HEK293 (cell line): ENCODE measurements around the gene CHRNA4.
A peak's percentile ranks its signal among the peaks of the same experiment; 100 is the strongest.

Experiments
- CTCF ChIA-PET: fragments of 350-600 bp; formaldehyde crosslinking; extraction: SDS; loops from one replicate; lab custom pipeline; 2021; ENCODE audit warnings: antibody characterized with exemption; lab: Yijun Ruan, JAX
- POLR2A ChIA-PET: fragments of 300-600 bp; formaldehyde crosslinking; extraction: SDS; loops from one replicate; lab custom pipeline; 2020; ENCODE audit warnings: antibody characterized with exemption, inconsistent platforms; lab: Yijun Ruan, JAX
- H3K27ac ChIP-seq: fragments of 200-500 bp; sonication (Bioruptor generic); 2 replicates; pipeline ENCODE4 v1.5.1; 2014; ENCODE audit warnings: low read depth, low read length, control low read depth, inconsistent platforms; ENCODE audit errors: extremely low read depth
- H3K36me3 ChIP-seq, 2 experiments: fragments of 200-500 bp in 1 of 2; sonication (Bioruptor generic) in 1 of 2; 1 replicate in 1 of 2; 2 replicates in 1 of 2; pipeline ENCODE4 v1.5.1; 2014 to 2017; ENCODE audit warnings: inconsistent platforms in 2 of 2, low read length in 2 of 2; ENCODE audit not compliant: control insufficient read depth in 2 of 2, insufficient read depth in 1 of 2
- H3K4me1 ChIP-seq: fragments of 200-500 bp; sonication (Bioruptor generic); 2 replicates; pipeline ENCODE4 v1.5.1; 2014; ENCODE audit warnings: mild to moderate bottlenecking, low read length, inconsistent platforms; ENCODE audit not compliant: control insufficient read depth, insufficient read depth
- H3K4me3 ChIP-seq: 2 replicates; pipeline ENCODE4 v1.5.1; 2011; ENCODE audit warnings: low read depth, mild to moderate bottlenecking, control low read depth, low read length, moderate library complexity
- H3K9me3 ChIP-seq: fragments of 200-500 bp; sonication (Bioruptor generic); 2 replicates; pipeline ENCODE4 v1.5.1; 2014; ENCODE audit warnings: low read depth, low read length, inconsistent platforms; ENCODE audit not compliant: control insufficient read depth, insufficient read depth
- EGR2 ChIP-seq: fragments of 450-650 bp; formaldehyde crosslinking; IDR thresholded peaks from 2 replicates; pipeline ENCODE4 v1.5.1; 2016; ENCODE audit warnings: low read depth, missing biosample characterization, missing genetic modification characterization
- GLIS1 ChIP-seq: fragments of 450-650 bp; formaldehyde crosslinking; IDR thresholded peaks from 2 replicates; pipeline ENCODE4 v1.5.1; 2016; ENCODE audit warnings: missing biosample characterization, missing genetic modification characterization
- SP2 ChIP-seq: fragments of 450-650 bp; formaldehyde crosslinking; IDR thresholded peaks from 2 replicates; pipeline ENCODE4 v1.5.1; 2016; ENCODE audit warnings: missing biosample characterization, missing genetic modification characterization
- SP7 ChIP-seq: fragments of 450-650 bp; formaldehyde crosslinking; IDR thresholded peaks from 2 replicates; pipeline ENCODE4 v1.5.1; 2016; ENCODE audit warnings: missing biosample characterization, missing genetic modification characterization
- ZBTB21 ChIP-seq: fragments of 450-650 bp; formaldehyde crosslinking; IDR thresholded peaks from 2 replicates; pipeline ENCODE4 v1.5.1; 2017; ENCODE audit warnings: missing biosample characterization, missing genetic modification characterization
- ZFP3 ChIP-seq: fragments of 450-650 bp; formaldehyde crosslinking; IDR thresholded peaks from 2 replicates; pipeline ENCODE4 v1.5.1; 2016; ENCODE audit warnings: low read depth, missing biosample characterization, missing genetic modification characterization
- ZNF335 ChIP-seq: fragments of 450-650 bp; formaldehyde crosslinking; conservative IDR thresholded peaks from 2 replicates; pipeline ENCODE4 v1.5.1; 2016; ENCODE audit warnings: missing biosample characterization, missing genetic modification characterization
- ZNF354C ChIP-seq: fragments of 450-650 bp; formaldehyde crosslinking; IDR thresholded peaks from 2 replicates; pipeline ENCODE4 v1.5.1; 2016; ENCODE audit warnings: missing biosample characterization, missing genetic modification characterization, low read depth, borderline replicate concordance
- TF ChIP-seq, protein P1 (sequence below): fragments of 450-650 bp; formaldehyde crosslinking; conservative IDR thresholded peaks from 2 replicates; pipeline ENCODE4 v1.5.1; 2016; ENCODE audit warnings: low read depth, missing biosample characterization, missing genetic modification characterization
- TF ChIP-seq, protein P2 (sequence below): fragments of 450-650 bp; formaldehyde crosslinking; IDR thresholded peaks from 2 replicates; pipeline ENCODE4 v1.5.1; 2016; ENCODE audit warnings: missing biosample characterization, missing genetic modification characterization
- TF ChIP-seq, protein P3 (sequence below): fragments of 450-650 bp; formaldehyde crosslinking; IDR thresholded peaks from 2 replicates; pipeline ENCODE4 v1.5.1; 2016; ENCODE audit warnings: missing biosample characterization, missing genetic modification characterization
- TF ChIP-seq, protein P4 (sequence below): fragments of 450-650 bp; formaldehyde crosslinking; IDR thresholded peaks from 2 replicates; pipeline ENCODE4 v1.5.1; 2016; ENCODE audit warnings: missing biosample characterization, missing genetic modification characterization
- TF ChIP-seq, protein P5 (sequence below): fragments of 450-650 bp; formaldehyde crosslinking; IDR thresholded peaks from 2 replicates; pipeline ENCODE4 v1.5.1; 2016; ENCODE audit warnings: missing biosample characterization, missing genetic modification characterization
- TF ChIP-seq, protein P6 (sequence below): fragments of 450-650 bp; formaldehyde crosslinking; IDR thresholded peaks from 2 replicates; pipeline ENCODE4 v1.5.1; 2016; ENCODE audit warnings: missing biosample characterization, missing genetic modification characterization, borderline replicate concordance

Gene CHRNA4

DNA sequence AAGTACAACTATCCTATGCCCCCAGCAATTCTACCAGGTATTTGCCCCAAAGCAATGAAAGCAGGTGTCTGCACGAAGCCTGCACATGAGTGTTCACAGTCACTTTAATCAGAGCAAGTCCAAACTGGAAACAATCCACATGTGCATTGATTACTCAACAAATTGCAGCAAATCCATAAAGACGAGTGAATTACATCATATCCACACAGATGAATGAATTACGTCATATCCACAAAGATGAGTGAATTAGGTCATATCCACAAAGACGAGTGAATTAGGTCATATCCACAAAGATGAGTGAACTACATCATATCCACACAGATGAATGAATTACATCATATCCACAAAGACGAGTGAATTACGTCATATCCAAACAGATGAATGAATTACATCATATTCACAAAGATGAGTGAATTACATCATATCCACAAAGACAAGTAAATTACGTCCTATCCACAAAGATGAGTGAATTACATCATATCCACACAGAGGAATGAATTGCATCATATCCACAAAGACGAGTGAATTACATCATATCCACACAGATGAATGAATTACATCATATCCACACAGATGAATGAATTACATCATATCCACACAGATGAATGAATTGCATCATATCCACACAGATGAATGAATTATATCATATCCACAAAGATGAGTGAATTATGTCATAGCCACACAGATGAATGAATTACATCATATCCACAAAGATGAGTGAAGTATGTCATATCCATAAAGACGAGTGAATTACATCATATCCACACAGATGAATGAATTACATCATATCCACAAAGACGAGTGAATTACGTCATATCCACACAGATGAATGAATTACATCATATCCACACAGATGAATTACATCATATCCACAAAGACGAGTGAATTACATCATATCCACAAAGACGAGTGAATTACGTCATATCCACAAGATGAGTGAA, 21.7 kb downstream of the CHRNA4 start (continued):
- TF ChIP-seq, protein P1, sequence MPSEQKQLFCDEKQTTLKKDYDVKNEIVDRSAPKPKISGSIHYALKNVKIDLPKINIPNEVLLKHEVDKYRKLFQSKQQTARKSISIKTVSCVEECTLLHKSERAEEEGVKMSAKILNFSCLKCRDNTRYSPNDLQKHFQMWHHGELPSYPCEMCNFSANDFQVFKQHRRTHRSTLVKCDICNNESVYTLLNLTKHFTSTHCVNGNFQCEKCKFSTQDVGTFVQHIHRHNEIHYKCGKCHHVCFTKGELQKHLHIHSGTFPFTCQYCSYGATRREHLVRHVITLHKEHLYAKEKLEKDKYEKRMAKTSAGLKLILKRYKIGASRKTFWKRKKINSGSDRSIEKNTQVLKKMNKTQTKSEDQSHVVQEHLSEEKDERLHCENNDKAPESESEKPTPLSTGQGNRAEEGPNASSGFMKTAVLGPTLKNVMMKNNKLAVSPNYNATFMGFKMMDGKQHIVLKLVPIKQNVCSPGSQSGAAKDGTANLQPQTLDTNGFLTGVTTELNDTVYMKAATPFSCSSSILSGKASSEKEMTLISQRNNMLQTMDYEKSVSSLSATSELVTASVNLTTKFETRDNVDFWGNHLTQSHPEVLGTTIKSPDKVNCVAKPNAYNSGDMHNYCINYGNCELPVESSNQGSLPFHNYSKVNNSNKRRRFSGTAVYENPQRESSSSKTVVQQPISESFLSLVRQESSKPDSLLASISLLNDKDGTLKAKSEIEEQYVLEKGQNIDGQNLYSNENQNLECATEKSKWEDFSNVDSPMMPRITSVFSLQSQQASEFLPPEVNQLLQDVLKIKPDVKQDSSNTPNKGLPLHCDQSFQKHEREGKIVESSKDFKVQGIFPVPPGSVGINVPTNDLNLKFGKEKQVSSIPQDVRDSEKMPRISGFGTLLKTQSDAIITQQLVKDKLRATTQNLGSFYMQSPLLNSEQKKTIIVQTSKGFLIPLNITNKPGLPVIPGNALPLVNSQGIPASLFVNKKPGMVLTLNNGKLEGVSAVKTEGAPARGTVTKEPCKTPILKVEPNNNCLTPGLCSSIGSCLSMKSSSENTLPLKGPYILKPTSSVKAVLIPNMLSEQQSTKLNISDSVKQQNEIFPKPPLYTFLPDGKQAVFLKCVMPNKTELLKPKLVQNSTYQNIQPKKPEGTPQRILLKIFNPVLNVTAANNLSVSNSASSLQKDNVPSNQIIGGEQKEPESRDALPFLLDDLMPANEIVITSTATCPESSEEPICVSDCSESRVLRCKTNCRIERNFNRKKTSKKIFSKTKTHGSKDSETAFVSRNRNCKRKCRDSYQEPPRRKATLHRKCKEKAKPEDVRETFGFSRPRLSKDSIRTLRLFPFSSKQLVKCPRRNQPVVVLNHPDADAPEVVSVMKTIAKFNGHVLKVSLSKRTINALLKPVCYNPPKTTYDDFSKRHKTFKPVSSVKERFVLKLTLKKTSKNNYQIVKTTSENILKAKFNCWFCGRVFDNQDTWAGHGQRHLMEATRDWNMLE (tag by site-specific recombination): peak; percentile 66
- TF ChIP-seq ZNF335 (tag by site-specific recombination) (peak; percentile 48), SP2 (tag by site-specific recombination) (peak; percentile 17; the same call in 1 of the 2 replicates), ZNF354C (tag by site-specific recombination) (peak; percentile 63; the same call in 1 of the 2 replicates), SP7 (tag by site-specific recombination) (peak; percentile 57), ZBTB21 (peak; percentile 99)
- TF ChIP-seq, protein P2, sequence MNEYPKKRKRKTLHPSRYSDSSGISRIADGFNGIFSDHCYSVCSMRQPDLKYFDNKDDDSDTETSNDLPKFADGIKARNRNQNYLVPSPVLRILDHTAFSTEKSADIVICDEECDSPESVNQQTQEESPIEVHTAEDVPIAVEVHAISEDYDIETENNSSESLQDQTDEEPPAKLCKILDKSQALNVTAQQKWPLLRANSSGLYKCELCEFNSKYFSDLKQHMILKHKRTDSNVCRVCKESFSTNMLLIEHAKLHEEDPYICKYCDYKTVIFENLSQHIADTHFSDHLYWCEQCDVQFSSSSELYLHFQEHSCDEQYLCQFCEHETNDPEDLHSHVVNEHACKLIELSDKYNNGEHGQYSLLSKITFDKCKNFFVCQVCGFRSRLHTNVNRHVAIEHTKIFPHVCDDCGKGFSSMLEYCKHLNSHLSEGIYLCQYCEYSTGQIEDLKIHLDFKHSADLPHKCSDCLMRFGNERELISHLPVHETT: peak; percentile 79
- TF ChIP-seq, protein P3, sequence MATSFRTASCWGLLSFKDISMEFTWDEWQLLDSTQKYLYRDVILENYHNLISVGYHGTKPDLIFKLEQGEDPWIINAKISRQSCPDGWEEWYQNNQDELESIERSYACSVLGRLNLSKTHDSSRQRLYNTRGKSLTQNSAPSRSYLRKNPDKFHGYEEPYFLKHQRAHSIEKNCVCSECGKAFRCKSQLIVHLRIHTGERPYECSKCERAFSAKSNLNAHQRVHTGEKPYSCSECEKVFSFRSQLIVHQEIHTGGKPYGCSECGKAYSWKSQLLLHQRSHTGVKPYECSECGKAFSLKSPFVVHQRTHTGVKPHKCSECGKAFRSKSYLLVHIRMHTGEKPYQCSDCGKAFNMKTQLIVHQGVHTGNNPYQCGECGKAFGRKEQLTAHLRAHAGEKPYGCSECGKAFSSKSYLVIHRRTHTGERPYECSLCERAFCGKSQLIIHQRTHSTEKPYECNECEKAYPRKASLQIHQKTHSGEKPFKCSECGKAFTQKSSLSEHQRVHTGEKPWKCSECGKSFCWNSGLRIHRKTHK: peak; percentile 23; the same call in 1 of the 2 replicates
- TF ChIP-seq, protein P4, sequence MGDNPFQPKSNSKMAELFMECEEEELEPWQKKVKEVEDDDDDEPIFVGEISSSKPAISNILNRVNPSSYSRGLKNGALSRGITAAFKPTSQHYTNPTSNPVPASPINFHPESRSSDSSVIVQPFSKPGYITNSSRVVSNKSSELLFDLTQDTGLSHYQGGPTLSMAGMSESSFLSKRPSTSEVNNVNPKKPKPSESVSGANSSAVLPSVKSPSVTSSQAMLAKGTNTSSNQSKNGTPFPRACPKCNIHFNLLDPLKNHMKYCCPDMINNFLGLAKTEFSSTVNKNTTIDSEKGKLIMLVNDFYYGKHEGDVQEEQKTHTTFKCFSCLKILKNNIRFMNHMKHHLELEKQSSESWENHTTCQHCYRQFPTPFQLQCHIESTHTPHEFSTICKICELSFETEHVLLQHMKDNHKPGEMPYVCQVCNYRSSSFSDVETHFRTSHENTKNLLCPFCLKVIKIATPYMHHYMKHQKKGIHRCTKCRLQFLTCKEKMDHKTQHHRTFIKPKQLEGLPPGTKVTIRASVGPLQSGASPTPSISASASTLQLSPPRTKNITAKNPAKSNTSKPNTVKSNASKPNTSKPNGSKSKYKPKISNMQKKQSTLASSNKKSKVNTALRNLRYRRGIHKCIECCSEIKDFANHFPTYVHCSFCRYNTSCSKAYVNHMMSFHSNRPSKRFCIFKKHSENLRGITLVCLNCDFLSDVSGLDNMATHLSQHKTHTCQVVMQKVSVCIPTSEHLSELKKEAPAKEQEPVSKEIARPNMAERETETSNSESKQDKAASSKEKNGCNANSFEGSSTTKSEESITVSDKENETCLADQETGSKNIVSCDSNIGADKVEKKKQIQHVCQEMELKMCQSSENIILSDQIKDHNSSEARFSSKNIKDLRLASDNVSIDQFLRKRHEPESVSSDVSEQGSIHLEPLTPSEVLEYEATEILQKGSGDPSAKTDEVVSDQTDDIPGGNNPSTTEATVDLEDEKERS (tag by site-specific recombination): peak; percentile 57; the same call in 1 of the 2 replicates

DNA sequence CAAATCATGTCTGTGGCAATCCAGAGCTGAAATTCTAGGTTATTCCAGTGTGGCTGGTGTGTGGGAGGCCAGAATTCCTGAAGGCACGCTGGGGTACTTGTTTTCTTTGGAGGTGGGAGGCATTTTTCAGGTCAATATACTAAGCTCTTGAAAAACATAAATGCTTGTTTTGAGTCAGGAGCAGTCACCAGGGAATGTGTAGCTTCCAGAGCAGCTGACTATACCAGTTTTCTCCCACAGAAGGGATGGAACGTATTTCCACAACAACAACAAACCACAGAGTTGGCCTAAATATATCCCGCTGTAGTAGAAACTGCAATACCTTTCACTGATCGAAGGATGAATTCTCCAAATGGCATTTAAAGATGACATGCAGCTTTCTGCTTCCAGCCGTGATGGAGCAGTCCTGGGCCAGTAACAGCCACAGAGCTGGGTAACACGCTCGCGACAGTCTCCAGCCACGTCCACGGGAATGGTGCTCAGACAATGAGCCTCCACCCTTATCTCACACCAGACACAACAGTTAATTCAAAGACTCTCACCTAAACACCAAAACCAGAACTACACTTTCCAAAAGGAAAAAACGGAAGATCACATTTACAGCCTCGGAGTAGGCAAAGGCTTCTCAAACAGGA, 23.2 kb downstream of the CHRNA4 start:
- Histone ChIP-seq H3K9me3 (no peaks in the 10 kb centered on the region), H3K36me3 (no peaks in the 10 kb centered on the region), H3K4me3 (no peak overlapping the region), H3K27ac (no peak overlapping the region), H3K4me1 (no peaks in the 10 kb centered on the region)
- CTCF ChIA-PET: interaction anchor here (0.7 to 1.6 kb wide), 3 partner anchors 28 to 44 kb away, joined by 3 to 4 read pairs (median 3); no protein-coding TSS in a partner anchor
- POLR2A ChIA-PET: no interaction called here
- peak; percentile 67; the same call in 1 of the 2 replicates for TF ChIP-seq EGR2 (tag by site-specific recombination)
- TF ChIP-seq GLIS1 (tag by site-specific recombination): peak; percentile 33
- TF ChIP-seq, protein P5, sequence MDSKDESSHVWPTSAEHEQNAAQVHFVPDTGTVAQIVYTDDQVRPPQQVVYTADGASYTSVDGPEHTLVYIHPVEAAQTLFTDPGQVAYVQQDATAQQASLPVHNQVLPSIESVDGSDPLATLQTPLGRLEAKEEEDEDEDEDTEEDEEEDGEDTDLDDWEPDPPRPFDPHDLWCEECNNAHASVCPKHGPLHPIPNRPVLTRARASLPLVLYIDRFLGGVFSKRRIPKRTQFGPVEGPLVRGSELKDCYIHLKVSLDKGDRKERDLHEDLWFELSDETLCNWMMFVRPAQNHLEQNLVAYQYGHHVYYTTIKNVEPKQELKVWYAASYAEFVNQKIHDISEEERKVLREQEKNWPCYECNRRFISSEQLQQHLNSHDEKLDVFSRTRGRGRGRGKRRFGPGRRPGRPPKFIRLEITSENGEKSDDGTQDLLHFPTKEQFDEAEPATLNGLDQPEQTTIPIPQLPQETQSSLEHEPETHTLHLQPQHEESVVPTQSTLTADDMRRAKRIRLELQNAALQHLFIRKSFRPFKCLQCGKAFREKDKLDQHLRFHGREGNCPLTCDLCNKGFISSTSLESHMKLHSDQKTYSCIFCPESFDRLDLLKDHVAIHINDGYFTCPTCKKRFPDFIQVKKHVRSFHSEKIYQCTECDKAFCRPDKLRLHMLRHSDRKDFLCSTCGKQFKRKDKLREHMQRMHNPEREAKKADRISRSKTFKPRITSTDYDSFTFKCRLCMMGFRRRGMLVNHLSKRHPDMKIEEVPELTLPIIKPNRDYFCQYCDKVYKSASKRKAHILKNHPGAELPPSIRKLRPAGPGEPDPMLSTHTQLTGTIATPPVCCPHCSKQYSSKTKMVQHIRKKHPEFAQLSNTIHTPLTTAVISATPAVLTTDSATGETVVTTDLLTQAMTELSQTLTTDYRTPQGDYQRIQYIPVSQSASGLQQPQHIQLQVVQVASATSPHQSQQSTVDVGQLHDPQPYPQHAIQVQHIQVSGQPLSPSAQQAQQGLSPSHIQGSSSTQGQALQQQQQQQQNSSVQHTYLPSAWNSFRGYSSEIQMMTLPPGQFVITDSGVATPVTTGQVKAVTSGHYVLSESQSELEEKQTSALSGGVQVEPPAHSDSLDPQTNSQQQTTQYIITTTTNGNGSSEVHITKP (tag by site-specific recombination): peak; percentile 55
- TF ChIP-seq ZFP3 (tag by site-specific recombination): no peak
- TF ChIP-seq, protein P6, sequence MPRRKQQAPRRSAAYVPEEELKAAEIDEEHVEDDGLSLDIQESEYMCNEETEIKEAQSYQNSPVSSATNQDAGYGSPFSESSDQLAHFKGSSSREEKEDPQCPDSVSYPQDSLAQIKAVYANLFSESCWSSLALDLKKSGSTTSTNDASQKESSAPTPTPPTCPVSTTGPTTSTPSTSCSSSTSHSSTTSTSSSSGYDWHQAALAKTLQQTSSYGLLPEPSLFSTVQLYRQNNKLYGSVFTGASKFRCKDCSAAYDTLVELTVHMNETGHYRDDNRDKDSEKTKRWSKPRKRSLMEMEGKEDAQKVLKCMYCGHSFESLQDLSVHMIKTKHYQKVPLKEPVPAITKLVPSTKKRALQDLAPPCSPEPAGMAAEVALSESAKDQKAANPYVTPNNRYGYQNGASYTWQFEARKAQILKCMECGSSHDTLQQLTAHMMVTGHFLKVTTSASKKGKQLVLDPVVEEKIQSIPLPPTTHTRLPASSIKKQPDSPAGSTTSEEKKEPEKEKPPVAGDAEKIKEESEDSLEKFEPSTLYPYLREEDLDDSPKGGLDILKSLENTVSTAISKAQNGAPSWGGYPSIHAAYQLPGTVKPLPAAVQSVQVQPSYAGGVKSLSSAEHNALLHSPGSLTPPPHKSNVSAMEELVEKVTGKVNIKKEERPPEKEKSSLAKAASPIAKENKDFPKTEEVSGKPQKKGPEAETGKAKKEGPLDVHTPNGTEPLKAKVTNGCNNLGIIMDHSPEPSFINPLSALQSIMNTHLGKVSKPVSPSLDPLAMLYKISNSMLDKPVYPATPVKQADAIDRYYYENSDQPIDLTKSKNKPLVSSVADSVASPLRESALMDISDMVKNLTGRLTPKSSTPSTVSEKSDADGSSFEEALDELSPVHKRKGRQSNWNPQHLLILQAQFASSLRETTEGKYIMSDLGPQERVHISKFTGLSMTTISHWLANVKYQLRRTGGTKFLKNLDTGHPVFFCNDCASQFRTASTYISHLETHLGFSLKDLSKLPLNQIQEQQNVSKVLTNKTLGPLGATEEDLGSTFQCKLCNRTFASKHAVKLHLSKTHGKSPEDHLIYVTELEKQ: no peak
